Measurements from ENCODE around the gene PTRH2. TPM values are rescaled to one million over a fixed set of nuclear protein-coding genes. Genes with fewer than 3 reads are reported as not detected.

The PTRH2 gene
- total RNA-seq, 1 experiment from 2014 or later = 40.8 TPM

GRCh38 chr17:59669411-59669810, 37.8 kb downstream of the PTRH2 start:
- TF ChIP-seq, protein P1, sequence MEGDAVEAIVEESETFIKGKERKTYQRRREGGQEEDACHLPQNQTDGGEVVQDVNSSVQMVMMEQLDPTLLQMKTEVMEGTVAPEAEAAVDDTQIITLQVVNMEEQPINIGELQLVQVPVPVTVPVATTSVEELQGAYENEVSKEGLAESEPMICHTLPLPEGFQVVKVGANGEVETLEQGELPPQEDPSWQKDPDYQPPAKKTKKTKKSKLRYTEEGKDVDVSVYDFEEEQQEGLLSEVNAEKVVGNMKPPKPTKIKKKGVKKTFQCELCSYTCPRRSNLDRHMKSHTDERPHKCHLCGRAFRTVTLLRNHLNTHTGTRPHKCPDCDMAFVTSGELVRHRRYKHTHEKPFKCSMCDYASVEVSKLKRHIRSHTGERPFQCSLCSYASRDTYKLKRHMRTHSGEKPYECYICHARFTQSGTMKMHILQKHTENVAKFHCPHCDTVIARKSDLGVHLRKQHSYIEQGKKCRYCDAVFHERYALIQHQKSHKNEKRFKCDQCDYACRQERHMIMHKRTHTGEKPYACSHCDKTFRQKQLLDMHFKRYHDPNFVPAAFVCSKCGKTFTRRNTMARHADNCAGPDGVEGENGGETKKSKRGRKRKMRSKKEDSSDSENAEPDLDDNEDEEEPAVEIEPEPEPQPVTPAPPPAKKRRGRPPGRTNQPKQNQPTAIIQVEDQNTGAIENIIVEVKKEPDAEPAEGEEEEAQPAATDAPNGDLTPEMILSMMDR (conservative IDR thresholded peaks at IDR 0.05) = no peak
- Histone ChIP-seq H3K9ac (ENCODE audit: extremely low read depth, insufficient read length, low read length) (no peak overlapping the region), H2BK20ac (ENCODE audit: low read depth, low read length, poor library complexity, severe bottlenecking) (no peak overlapping the region), H3K18ac (ENCODE audit: insufficient read length, low read depth, low read length) (no peak overlapping the region), H3K4me1 (ENCODE audit: insufficient read depth, low read length) (no peaks in the 10 kb centered on the region), H3K79me1 (ENCODE audit: insufficient read depth, low read depth, low read length, poor library complexity, severe bottlenecking) (no peaks in the 10 kb centered on the region), H4K8ac (replicated peaks; ENCODE audit: insufficient read length, low read depth, low read length) (no peak overlapping the region), H2BK5ac (ENCODE audit: insufficient read length, low read length) (no peak overlapping the region), H3K23me2 (ENCODE audit: insufficient read length, low read depth, low read length, poor library complexity, severe bottlenecking) (no peaks in the 10 kb centered on the region), H2BK120ac (ENCODE audit: low read depth, low read length, poor library complexity, severe bottlenecking) (no peak overlapping the region), H4K5ac (ENCODE audit: insufficient read length, low read depth, low read length) (no peak overlapping the region), H3K4me2 (ENCODE audit: insufficient read depth, insufficient read length, low read length) (no peak overlapping the region), H4K20me1 (ENCODE audit: control insufficient read depth, insufficient read depth, insufficient read length) (no peaks in the 10 kb centered on the region), H2AFZ (ENCODE audit: low read length) (no peak overlapping the region), H3T11ph (ENCODE audit: low read length) (no peak overlapping the region), H2AK5ac (ENCODE audit: insufficient read length, low read length) (no peak overlapping the region), H2BK15ac (ENCODE audit: low read depth, low read length) (no peak overlapping the region), H3K56ac (ENCODE audit: insufficient read length, low read depth, low read length) (no peak overlapping the region), H3K23ac (ENCODE audit: insufficient read length, low read depth, low read length) (no peak overlapping the region), H4K91ac (ENCODE audit: insufficient read length, low read depth, low read length) (no peak overlapping the region), H3K14ac (ENCODE audit: insufficient read depth, low read length) (no peak overlapping the region), H3K4ac (ENCODE audit: low read depth, low read length) (no peak overlapping the region), H3K27ac (ENCODE audit: insufficient read length, low read depth, low read length) (no peak overlapping the region), H3K27me3 (ENCODE audit: insufficient read depth, low read length) (no peaks in the 10 kb centered on the region), H3K79me2 (ENCODE audit: insufficient read depth, low read length) (no peaks in the 10 kb centered on the region), H2BK12ac (ENCODE audit: insufficient read length, low read depth, low read length) (no peak overlapping the region), H3K9me3 (ENCODE audit: control insufficient read depth, low read depth, low read length) (no peaks in the 10 kb centered on the region)
- H3K27ac Mint-ChIP-seq = no peak overlapping the region
- H3K27me3 Mint-ChIP-seq (ENCODE audit: low read depth) = no peaks in the 10 kb centered on the region
- no CpG with 5 or more reads among the region's 1 CpG for WGBS (ENCODE audit: extremely low coverage, insufficient read length, low lambda C conversion rate)
- H3K36me3 Mint-ChIP-seq (ENCODE audit: insufficient read depth in 1 of 3, low read depth in 3 of 3) = peaks cover 5 to 68% (median 40%) of the 10 kb centered on the region in 3 experiments; a peak in 6 of 7 replicates
- DNase-seq = no peak
- no peak overlapping the region for H3K4me3 Mint-ChIP-seq
- H3K4me1 Mint-ChIP-seq = no peaks in the 10 kb centered on the region
- H3K9me3 Mint-ChIP-seq = no peaks in the 10 kb centered on the region
